K562 (cell line): ENCODE data around the gene PEX11B. TPM values are rescaled to one million over a fixed set of nuclear protein-coding genes. Genes with fewer than 3 reads are reported as not detected.

Experiments
- ATAC-seq: fragments of 200-7000 bp; cut with Tn5 transposase; 3 replicates; pipeline ENCODE4 v1.9.1; 2020; ENCODE audit warnings: moderate library complexity
- BruUV-seq: library from RNA; stranded (reverse); fragments of 400-500 nt; replicated peaks from 2 replicates; lab custom pipeline; 2021; lab: Mats Ljungman, UMichigan
- CTCF ChIA-PET: fragments of 300-600 bp; formaldehyde crosslinking; extraction: SDS; loops from one replicate; lab custom pipeline; 2021; ENCODE audit warnings: low intra/inter-chr PET ratio; lab: Yijun Ruan, JAX
- POLR2A ChIA-PET: fragments of 300-600, 350-650 bp; sonication (Branson Sonifier 250); formaldehyde crosslinking; extraction: SDS; loops from one replicate; lab custom pipeline; 2021; ENCODE audit warnings: antibody characterized with exemption, inconsistent platforms; lab: Yijun Ruan, JAX
- DNase-seq, 4 experiments: peaks; one replicate each; pipeline versions ENCODE4 v3.0.0 to v3.0.0-alpha.2; 2011 to 2018; ENCODE audit warnings: low spot score in 3 of 4, mixed read lengths in 3 of 4; ENCODE audit errors: extremely low read depth in 1 of 4
- FAIRE-seq: peaks from 2 replicates; lab custom pipeline; 2011; peaks lifted over from hg19 to GRCh38; lab: Jason Lieb, UNC
- H2AFZ ChIP-seq: 2 replicates; pipeline ENCODE4 v1.6.0; 2011; ENCODE audit warnings: low read depth, low read length, control low read depth, inconsistent platforms
- H3K27ac ChIP-seq: fragments of 200-600 bp; 3 replicates; pipeline ENCODE4 v1.8.0; 2011; ENCODE audit warnings: low read depth, mild to moderate bottlenecking, control low read depth, inconsistent platforms, low read length, moderate library complexity, mixed read lengths; ENCODE audit errors: extremely low read depth
- H3K27me3 ChIP-seq, 2 experiments: fragments of 300-600 bp in 1 of 2; 2 replicates in 1 of 2; 3 replicates in 1 of 2; pipeline versions ENCODE4 v1.6.0 to v1.8.0; 2011; ENCODE audit warnings: inconsistent platforms in 2 of 2, low read length in 2 of 2, mild to moderate bottlenecking in 1 of 2, mixed read lengths in 1 of 2, moderate library complexity in 1 of 2; ENCODE audit not compliant: control insufficient read depth in 2 of 2, insufficient read depth in 2 of 2
- H3K36me3 ChIP-seq: fragments of 300-600 bp; 3 replicates; pipeline ENCODE4 v1.8.0; 2011; ENCODE audit warnings: mild to moderate bottlenecking, low read length, inconsistent platforms; ENCODE audit not compliant: control insufficient read depth, insufficient read depth
- H3K4me1 ChIP-seq, 2 experiments: fragments of 200-600 bp in 1 of 2; replicated peaks in 1 of 2; 2 replicates in 1 of 2; 3 replicates in 1 of 2; pipeline versions ENCODE4 v1.5.1 to v1.8.0; 2011; ENCODE audit warnings: inconsistent platforms in 2 of 2, low read length in 2 of 2, mild to moderate bottlenecking in 1 of 2, mixed read lengths in 1 of 2, moderate library complexity in 1 of 2; ENCODE audit not compliant: control insufficient read depth in 2 of 2, insufficient read depth in 2 of 2
- H3K4me2 ChIP-seq: 2 replicates; pipeline ENCODE4 v1.6.1; 2011; ENCODE audit warnings: low read length, control low read depth, inconsistent platforms, mixed read lengths; ENCODE audit not compliant: insufficient read depth
- H3K4me3 ChIP-seq: fragments of 200-600 bp; sonication (generic), shearing (Covaris generic); 2 replicates; pipeline ENCODE4 v1.5.1; 2016; ENCODE audit warnings: control low read depth, inconsistent platforms
- H3K79me2 ChIP-seq: fragments of 200-600 bp; 3 replicates; pipeline ENCODE4 v1.8.0; 2011; ENCODE audit warnings: low read length, inconsistent platforms; ENCODE audit not compliant: control insufficient read depth, insufficient read depth
- H3K9ac ChIP-seq, 2 experiments: 2 replicates each; pipeline versions ENCODE4 v1.6.0 to v1.6.1; 2011; ENCODE audit warnings: low read depth in 2 of 2, low read length in 2 of 2, control low read depth in 1 of 2, inconsistent platforms in 1 of 2, mild to moderate bottlenecking in 1 of 2, mixed read lengths in 1 of 2; ENCODE audit not compliant: insufficient read depth in 1 of 2
- H3K9me1 ChIP-seq: one replicate; pipeline ENCODE4 v1.6.0; 2011; ENCODE audit warnings: inconsistent platforms, mild to moderate bottlenecking, low read length, moderate library complexity; ENCODE audit not compliant: control insufficient read depth, insufficient read depth
- H3K9me3 ChIP-seq: replicated peaks from 2 replicates; pipeline ENCODE4 v1.5.1; 2011; ENCODE audit warnings: low read depth, low read length, inconsistent platforms; ENCODE audit not compliant: control insufficient read depth, insufficient read depth
- H4K20me1 ChIP-seq: replicated peaks from 2 replicates; pipeline ENCODE4 v1.6.1; 2011; ENCODE audit warnings: low read length, inconsistent platforms, mixed read lengths; ENCODE audit not compliant: control insufficient read depth, insufficient read depth
- NFE2 ChIP-seq: IDR thresholded peaks from 2 replicates; pipeline ENCODE4 v1.6.1; 2014; ENCODE audit warnings: antibody characterized with exemption, low read depth
- SNRNP70 ChIP-seq: fragments of 200-400 bp; formaldehyde crosslinking; optimal IDR thresholded peaks from 2 replicates; pipeline ENCODE3; 2017; ENCODE audit warnings: low read depth, low read length
- ZBED1 ChIP-seq: IDR thresholded peaks from 2 replicates; pipeline ENCODE4 v1.6.1; 2014
- ZNF778 ChIP-seq: fragments of 450-650 bp; formaldehyde crosslinking; IDR thresholded peaks from 2 replicates; pipeline ENCODE4 v1.4.0; 2020; ENCODE audit warnings: mild to moderate bottlenecking, moderate library complexity
- WGBS: fragments of 100-300 bp; shearing (Covaris generic); methylation state at CpG from one replicate; pipeline ENCODE4 v1.1.6; 2016; ENCODE audit warnings: low coverage, mixed read lengths; ENCODE audit not compliant: insufficient coverage; ENCODE audit errors: missing lambda C conversion rate; 5-methylcytosine and 5-hydroxymethylcytosine counted together
- in situ Hi-C: fragments of 300-500 bp; cut with MboI; formaldehyde crosslinking; loops from 4 replicates; pipeline ENCODE4 v1.15.0; 2018; ENCODE audit warnings: inconsistent platforms, mixed read lengths
- intact Hi-C: fragments of 100-400 bp; cut with micrococcal nuclease; formaldehyde crosslinking; loops from 2 replicates; pipeline ENCODE4 v1.14.2; 2022
- polyA plus RNA-seq, 8 experiments: library from polyadenylated mRNA; depleted of rRNA in 4 of 8; stranded (reverse) in 5 of 8; unstranded in 3 of 8; fragments of >200 nt; fragmentation: Nextera tagmentation in 2 of 8; fragmentation: Illumina TruSeq in 1 of 8; extraction: Ambion mirVana in 2 of 8; extraction: Trizol in 1 of 8; gene quantifications; 2 replicates each; pipeline versions ENCODE4 v1.2.1 to v1.2.3, GENCODE V29; 2011 to 2014; ENCODE audit warnings: inconsistent platforms in 1 of 8, missing spikeins in 1 of 8
- total RNA-seq, 7 experiments: library from RNA; depleted of rRNA in 6 of 7; stranded (reverse); fragments of >200 nt in 6 of 7; fragmentation: Illumina TruSeq in 2 of 7; extraction: Trizol in 2 of 7; gene quantifications; 2 replicates each; pipeline versions ENCODE4 v1.2.1 to v1.2.3, GENCODE V29; 2011 to 2021; ENCODE audit warnings: low replicate concordance in 1 of 7
- TF ChIP-seq, protein P1 (sequence below): fragments of 450-650 bp; IDR thresholded peaks from 2 replicates; pipeline ENCODE4 v1.6.1; 2016; ENCODE audit warnings: mild to moderate bottlenecking, moderate library complexity

PEX11B gene
- total and polyA plus RNA-seq, 9 of the 15 experiments (the other 6 are each of a cell fraction or from before 2014, with no cell fraction given), result 13.2 to 60.0 (median 21.7) TPM

DNA sequence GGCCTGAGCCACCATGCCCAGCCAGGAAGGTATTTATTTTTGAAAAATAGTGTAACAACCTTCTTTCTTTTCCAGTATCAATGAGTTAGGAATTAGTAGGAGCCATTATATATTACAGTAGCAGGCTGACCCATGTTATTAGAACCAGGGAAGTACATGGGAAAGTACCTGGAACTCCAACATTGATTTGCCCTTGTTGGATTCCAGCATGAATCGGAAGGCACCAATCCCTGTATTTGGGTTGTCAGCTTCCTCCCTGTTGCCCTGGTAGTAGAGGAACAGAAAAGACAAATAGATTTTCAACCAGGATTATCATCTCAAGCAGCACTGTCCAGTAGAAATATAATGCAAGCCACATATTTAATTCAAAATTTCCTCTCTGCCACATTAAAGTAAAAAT lies 18.9 kb upstream of the PEX11B start:
- no TSS peak for BruUV-seq
- no peaks in the 10 kb centered on the region for H4K20me1 ChIP-seq
- ChIA-PET CTCF (no interaction called here), POLR2A (interaction anchor here (0.6 to 2.5 kb wide), 3 partner anchors 10 to 92 kb away, joined by 3 to 15 read pairs (median 3); partner anchors contain the start of genes NUDT17 and RBM8A)
- peaks cover 22% of the 10 kb centered on the region; the same call in 1 of the 3 replicates for H3K36me3 ChIP-seq
- no peak overlapping the region for H3K4me3 ChIP-seq
- TF ChIP-seq ZNF778 (no peak), ZBED1 (no peak), NFE2 (no peak), SNRNP70 (no peak)
- TF ChIP-seq, protein P1, sequence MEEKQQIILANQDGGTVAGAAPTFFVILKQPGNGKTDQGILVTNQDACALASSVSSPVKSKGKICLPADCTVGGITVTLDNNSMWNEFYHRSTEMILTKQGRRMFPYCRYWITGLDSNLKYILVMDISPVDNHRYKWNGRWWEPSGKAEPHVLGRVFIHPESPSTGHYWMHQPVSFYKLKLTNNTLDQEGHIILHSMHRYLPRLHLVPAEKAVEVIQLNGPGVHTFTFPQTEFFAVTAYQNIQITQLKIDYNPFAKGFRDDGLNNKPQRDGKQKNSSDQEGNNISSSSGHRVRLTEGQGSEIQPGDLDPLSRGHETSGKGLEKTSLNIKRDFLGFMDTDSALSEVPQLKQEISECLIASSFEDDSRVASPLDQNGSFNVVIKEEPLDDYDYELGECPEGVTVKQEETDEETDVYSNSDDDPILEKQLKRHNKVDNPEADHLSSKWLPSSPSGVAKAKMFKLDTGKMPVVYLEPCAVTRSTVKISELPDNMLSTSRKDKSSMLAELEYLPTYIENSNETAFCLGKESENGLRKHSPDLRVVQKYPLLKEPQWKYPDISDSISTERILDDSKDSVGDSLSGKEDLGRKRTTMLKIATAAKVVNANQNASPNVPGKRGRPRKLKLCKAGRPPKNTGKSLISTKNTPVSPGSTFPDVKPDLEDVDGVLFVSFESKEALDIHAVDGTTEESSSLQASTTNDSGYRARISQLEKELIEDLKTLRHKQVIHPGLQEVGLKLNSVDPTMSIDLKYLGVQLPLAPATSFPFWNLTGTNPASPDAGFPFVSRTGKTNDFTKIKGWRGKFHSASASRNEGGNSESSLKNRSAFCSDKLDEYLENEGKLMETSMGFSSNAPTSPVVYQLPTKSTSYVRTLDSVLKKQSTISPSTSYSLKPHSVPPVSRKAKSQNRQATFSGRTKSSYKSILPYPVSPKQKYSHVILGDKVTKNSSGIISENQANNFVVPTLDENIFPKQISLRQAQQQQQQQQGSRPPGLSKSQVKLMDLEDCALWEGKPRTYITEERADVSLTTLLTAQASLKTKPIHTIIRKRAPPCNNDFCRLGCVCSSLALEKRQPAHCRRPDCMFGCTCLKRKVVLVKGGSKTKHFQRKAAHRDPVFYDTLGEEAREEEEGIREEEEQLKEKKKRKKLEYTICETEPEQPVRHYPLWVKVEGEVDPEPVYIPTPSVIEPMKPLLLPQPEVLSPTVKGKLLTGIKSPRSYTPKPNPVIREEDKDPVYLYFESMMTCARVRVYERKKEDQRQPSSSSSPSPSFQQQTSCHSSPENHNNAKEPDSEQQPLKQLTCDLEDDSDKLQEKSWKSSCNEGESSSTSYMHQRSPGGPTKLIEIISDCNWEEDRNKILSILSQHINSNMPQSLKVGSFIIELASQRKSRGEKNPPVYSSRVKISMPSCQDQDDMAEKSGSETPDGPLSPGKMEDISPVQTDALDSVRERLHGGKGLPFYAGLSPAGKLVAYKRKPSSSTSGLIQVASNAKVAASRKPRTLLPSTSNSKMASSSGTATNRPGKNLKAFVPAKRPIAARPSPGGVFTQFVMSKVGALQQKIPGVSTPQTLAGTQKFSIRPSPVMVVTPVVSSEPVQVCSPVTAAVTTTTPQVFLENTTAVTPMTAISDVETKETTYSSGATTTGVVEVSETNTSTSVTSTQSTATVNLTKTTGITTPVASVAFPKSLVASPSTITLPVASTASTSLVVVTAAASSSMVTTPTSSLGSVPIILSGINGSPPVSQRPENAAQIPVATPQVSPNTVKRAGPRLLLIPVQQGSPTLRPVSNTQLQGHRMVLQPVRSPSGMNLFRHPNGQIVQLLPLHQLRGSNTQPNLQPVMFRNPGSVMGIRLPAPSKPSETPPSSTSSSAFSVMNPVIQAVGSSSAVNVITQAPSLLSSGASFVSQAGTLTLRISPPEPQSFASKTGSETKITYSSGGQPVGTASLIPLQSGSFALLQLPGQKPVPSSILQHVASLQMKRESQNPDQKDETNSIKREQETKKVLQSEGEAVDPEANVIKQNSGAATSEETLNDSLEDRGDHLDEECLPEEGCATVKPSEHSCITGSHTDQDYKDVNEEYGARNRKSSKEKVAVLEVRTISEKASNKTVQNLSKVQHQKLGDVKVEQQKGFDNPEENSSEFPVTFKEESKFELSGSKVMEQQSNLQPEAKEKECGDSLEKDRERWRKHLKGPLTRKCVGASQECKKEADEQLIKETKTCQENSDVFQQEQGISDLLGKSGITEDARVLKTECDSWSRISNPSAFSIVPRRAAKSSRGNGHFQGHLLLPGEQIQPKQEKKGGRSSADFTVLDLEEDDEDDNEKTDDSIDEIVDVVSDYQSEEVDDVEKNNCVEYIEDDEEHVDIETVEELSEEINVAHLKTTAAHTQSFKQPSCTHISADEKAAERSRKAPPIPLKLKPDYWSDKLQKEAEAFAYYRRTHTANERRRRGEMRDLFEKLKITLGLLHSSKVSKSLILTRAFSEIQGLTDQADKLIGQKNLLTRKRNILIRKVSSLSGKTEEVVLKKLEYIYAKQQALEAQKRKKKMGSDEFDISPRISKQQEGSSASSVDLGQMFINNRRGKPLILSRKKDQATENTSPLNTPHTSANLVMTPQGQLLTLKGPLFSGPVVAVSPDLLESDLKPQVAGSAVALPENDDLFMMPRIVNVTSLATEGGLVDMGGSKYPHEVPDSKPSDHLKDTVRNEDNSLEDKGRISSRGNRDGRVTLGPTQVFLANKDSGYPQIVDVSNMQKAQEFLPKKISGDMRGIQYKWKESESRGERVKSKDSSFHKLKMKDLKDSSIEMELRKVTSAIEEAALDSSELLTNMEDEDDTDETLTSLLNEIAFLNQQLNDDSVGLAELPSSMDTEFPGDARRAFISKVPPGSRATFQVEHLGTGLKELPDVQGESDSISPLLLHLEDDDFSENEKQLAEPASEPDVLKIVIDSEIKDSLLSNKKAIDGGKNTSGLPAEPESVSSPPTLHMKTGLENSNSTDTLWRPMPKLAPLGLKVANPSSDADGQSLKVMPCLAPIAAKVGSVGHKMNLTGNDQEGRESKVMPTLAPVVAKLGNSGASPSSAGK, result no peak
- TF ChIP-seq, all 486 proteins: peak for 0
- intact Hi-C loops (no loop called here), in situ Hi-C loops (no loop called here)
- Histone ChIP-seq H3K4me2 (no peak overlapping the region), H3K9me3 (no peaks in the 10 kb centered on the region), H3K9ac (no peak overlapping the region), H3K9me1 (peaks cover 3% of the 10 kb centered on the region), H3K4me1 (peaks cover 0 to 3% of the 10 kb centered on the region in 2 experiments; a peak in 1 of 5 replicates), H3K27me3 (no peaks in the 10 kb centered on the region), H2AFZ (no peak overlapping the region), H3K79me2 (no peaks in the 10 kb centered on the region), H3K27ac (no peak overlapping the region)
- no peak for DNase-seq
- 87% methylated on average over 1 of the region's 1 CpG for WGBS
- no peak for ATAC-seq
- FAIRE-seq, result no peak
